GM12892 (cell line): ENCODE results near the gene FBXL2.

ENCODE experiments used
- POLR2A ChIP-seq: IDR thresholded peaks from 2 replicates; pipeline ENCODE4 v1.6.1; 2011; ENCODE audit warnings: low read depth, low read length, control low read depth
- POLR2AphosphoS5 ChIP-seq: IDR thresholded peaks from 2 replicates; pipeline ENCODE4 v1.6.1; 2011; ENCODE audit warnings: low read depth, low read length, control low read depth

GRCh38 chr3:33420966-33421365 lies 143.7 kb downstream of the FBXL2 start:
- TF ChIP-seq POLR2A: no peak
- TF ChIP-seq POLR2AphosphoS5: no peak
